Kidney (tissue), 14 donors: ENCODE measurements around the gene COL5A3. TPM values are rescaled to one million over a fixed set of nuclear protein-coding genes. Genes with fewer than 3 reads are reported as not detected.

Source experiments
- DNase-seq, 5 donors: peaks; one replicate each; pipeline ENCODE4 v3.0.0-alpha.2; 2013 to 2020
- FAIRE-seq: peaks from 2 replicates; lab custom pipeline; 2012; peaks lifted over from hg19 to GRCh38; lab: Jason Lieb, UNC
- H3K27ac ChIP-seq, 2 donors: one replicate each; pipeline ENCODE4 v1.7.0; 2013; ENCODE audit warnings: low read depth in 2 of 2, low read length in 2 of 2, inconsistent platforms in 1 of 2
- H3K27me3 ChIP-seq: one replicate; pipeline ENCODE4 v1.7.1; 2013; ENCODE audit warnings: low read length, inconsistent platforms; ENCODE audit not compliant: control insufficient read depth, insufficient read depth
- H3K36me3 ChIP-seq, 3 donors: one replicate each; pipeline versions ENCODE4 v1.7.0 to v1.7.1; 2013; ENCODE audit warnings: low read length in 3 of 3, control low read depth in 1 of 3, inconsistent platforms in 1 of 3; ENCODE audit not compliant: insufficient read depth in 3 of 3, control insufficient read depth in 2 of 3
- H3K4me1 ChIP-seq, 3 donors: one replicate each; pipeline versions ENCODE4 v1.7.0 to v1.7.1; 2013; ENCODE audit warnings: low read length in 3 of 3, inconsistent platforms in 1 of 3, low read depth in 1 of 3; ENCODE audit not compliant: control insufficient read depth in 2 of 3, insufficient read depth in 2 of 3
- H3K4me3 ChIP-seq, 3 donors: one replicate each; pipeline versions ENCODE4 v1.7.0 to v1.8.1; 2013; ENCODE audit warnings: low read length in 3 of 3, control low read depth in 1 of 3, inconsistent platforms in 1 of 3
- H3K9ac ChIP-seq, 3 donors: one replicate each; pipeline versions ENCODE4 v1.7.0 to v1.7.1; 2013; ENCODE audit warnings: low read length in 3 of 3, control low read depth in 1 of 3, inconsistent platforms in 1 of 3
- H3K9me3 ChIP-seq, 3 donors: one replicate each; pipeline versions ENCODE4 v1.7.0 to v1.7.1; 2013; ENCODE audit warnings: low read length in 3 of 3, control low read depth in 1 of 3, inconsistent platforms in 1 of 3; ENCODE audit not compliant: control insufficient read depth in 2 of 3, insufficient read depth in 1 of 3
- intact Hi-C: fragments of 100-400 bp; cut with DNase I; formaldehyde crosslinking; loops from one replicate; pipeline ENCODE4 v1.11.1; 2022
- polyA plus RNA-seq: library from polyadenylated mRNA; stranded (reverse); fragments of 350-450 nt; fragmentation: Illumina TruSeq; extraction: RNeasy Lipid Tissue Mini Kit (QIAGEN cat#74804); gene quantifications from one replicate; pipeline ENCODE4 v1.2.3, GENCODE V29; 2014; ENCODE audit warnings: low read depth, low replicate concordance; ENCODE audit not compliant: insufficient read depth
- total RNA-seq: library from RNA; stranded (reverse); fragmentation: NEBNext Ultra II Directional; extraction: Animal tissue kit (Norgen Biotek cat#: 25700); gene quantifications from one replicate; pipeline ENCODE4 v1.2.1, GENCODE V29; 2021
- TF ChIP-seq, protein P1 (sequence below): IDR thresholded peaks from 3 replicates; pipeline ENCODE4 v1.5.1; 2012; ENCODE audit warnings: mild to moderate bottlenecking, moderate library complexity, borderline replicate concordance; ENCODE audit not compliant: insufficient read depth; ENCODE audit errors: extremely low read depth
- donor health status: control.
- donor health status: control.
- donor health status: control.
- donor health status: control.
- donor health status: control.
- donor health status: DM: yes; HTN: yes; CAD: no.
- donor health status: Normal renal cell carcinoma (clear cell type).

Gene COL5A3
- total and polyA plus RNA-seq, 2 donors from 2014 or later = 0.97 to 5.1 TPM

DNA sequence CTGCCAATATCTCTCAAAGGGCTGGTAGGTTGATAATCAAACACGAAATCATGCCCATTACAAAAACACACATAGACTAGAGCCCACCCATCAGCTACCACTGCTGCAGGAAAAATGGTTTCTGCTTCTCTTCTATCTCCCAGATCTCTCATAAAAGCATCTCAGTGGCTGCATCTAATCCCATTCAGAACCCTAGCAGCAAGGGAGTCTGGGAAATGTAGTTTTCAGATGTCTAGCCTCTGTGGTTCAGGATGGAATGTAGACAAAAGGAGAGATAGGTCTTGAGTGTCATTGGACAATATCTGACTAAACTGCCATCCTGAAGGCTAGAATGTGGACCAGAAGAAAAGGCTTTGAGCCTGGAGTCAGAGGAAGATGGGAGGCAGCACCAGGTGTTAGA lies 35.1 kb upstream of the COL5A3 start:
- no peak overlapping the region for H3K27ac ChIP-seq
- FAIRE-seq = no peak
- TF ChIP-seq, protein P1, sequence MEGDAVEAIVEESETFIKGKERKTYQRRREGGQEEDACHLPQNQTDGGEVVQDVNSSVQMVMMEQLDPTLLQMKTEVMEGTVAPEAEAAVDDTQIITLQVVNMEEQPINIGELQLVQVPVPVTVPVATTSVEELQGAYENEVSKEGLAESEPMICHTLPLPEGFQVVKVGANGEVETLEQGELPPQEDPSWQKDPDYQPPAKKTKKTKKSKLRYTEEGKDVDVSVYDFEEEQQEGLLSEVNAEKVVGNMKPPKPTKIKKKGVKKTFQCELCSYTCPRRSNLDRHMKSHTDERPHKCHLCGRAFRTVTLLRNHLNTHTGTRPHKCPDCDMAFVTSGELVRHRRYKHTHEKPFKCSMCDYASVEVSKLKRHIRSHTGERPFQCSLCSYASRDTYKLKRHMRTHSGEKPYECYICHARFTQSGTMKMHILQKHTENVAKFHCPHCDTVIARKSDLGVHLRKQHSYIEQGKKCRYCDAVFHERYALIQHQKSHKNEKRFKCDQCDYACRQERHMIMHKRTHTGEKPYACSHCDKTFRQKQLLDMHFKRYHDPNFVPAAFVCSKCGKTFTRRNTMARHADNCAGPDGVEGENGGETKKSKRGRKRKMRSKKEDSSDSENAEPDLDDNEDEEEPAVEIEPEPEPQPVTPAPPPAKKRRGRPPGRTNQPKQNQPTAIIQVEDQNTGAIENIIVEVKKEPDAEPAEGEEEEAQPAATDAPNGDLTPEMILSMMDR = no peak
- DNase-seq = no peak
- H3K4me1 ChIP-seq = no peaks in the 10 kb centered on the region
- no peaks in the 10 kb centered on the region for H3K27me3 ChIP-seq
- H3K4me3 ChIP-seq = no peak overlapping the region
- intact Hi-C loops = no loop called here
- H3K9ac ChIP-seq = no peak overlapping the region
- H3K36me3 ChIP-seq = no peaks in the 10 kb centered on the region
- peaks cover 2 to 32% (median 19%) of the 10 kb centered on the region in 3 donors for H3K9me3 ChIP-seq

DNA sequence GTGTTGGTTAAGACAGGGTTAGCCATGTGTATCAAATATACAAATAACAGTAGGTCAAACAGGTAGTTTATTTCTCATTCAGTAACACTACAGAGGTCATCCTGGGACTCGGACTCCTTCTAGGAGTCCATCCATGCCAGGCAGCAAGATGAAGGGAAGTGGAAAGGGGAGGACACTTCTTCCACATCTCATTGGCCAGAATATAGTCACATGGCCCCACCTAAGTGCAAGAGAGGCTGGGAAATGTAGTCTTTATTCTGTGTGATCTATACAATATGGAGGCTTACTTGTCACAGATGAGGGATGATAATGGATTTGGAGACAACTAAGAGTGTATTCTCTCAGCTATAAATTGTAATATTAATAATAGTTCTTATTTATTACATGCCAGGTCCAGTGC lies 34.1 kb upstream of the COL5A3 start:
- Histone ChIP-seq H3K27me3 (no peaks in the 10 kb centered on the region), H3K9me3 (peaks cover 2 to 32% (median 19%) of the 10 kb centered on the region in 3 donors), H3K27ac (no peak overlapping the region), H3K9ac (no peak overlapping the region), H3K4me1 (no peaks in the 10 kb centered on the region), H3K36me3 (no peaks in the 10 kb centered on the region), H3K4me3 (no peak overlapping the region)
- TF ChIP-seq, protein P1 = no peak
- FAIRE-seq (no peak), DNase-seq (no peak)
- intact Hi-C loops = no loop called here

DNA sequence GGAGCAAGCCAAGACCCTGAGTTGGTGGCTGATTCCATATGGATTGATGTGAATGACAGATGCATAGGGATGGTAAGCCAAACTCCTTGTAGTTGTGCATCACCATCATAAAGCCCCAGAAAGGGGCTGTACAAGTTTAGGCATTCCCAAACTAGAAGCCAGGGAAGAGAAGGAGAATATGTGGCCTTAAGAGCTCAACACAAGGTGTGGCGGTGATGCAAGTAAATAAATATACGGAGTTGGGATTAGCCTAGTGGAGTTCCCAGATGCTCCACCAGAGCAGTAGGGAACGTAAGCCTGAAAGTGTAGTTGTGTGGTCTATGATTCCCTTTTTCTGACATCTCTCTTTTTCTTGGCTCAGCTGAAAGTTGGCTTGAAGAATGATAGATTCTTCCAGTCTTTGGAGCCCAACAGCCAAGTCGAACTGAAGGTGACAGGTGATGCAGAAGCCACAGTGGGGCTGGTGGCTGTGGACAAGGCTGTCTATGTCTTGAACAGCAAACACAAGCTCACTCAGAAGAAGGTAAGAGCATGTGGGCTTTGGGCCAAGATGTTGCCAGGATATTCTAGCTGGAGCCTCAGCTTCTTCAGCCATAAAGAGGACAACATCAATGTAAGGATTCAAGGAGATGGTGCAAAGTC lies 33.1 kb upstream of the COL5A3 start:
- Histone ChIP-seq H3K27me3 (no peaks in the 10 kb centered on the region), H3K9me3 (peaks cover 2 to 32% (median 19%) of the 10 kb centered on the region in 3 donors), H3K4me3 (no peak overlapping the region), H3K27ac (no peak overlapping the region), H3K9ac (no peak overlapping the region), H3K36me3 (no peaks in the 10 kb centered on the region), H3K4me1 (no peaks in the 10 kb centered on the region)
- FAIRE-seq (no peak), DNase-seq (peak in 2 of 5 donors; percentile 3 to 38)
- intact Hi-C loops = no loop called here
- TF ChIP-seq, protein P1 = no peak
